NCI-H524 (cell line): ENCODE data around the gene C5orf63.
A peak's percentile ranks its signal among the peaks of the same experiment; 100 is the strongest.

Source experiments
- DNase-seq, 2 experiments: peaks; one replicate each; lab custom pipeline; 2025; lab: John Stamatoyannopoulos, UW

The C5orf63 gene

GRCh38 chr5:127072861-127073846 is at the start of gene C5orf63:
Gene C5orf63, minus strand, starts transcription at chr5:127073502. Its CDS starts 14,507 bp downstream, at chr5:127058995.
- peak; percentile 59 to 74 for DNase-seq

- DNase-seq, result no peak
These were observed 39.1 kb upstream of the C5orf63 start for GRCh38 chr5:127112347-127112864.

- DNase-seq, result no peak
These were observed 37.8 kb upstream of the C5orf63 start for GRCh38 chr5:127111112-127111511.

GRCh38 chr5:127108624-127109260 is 35.4 kb upstream of the C5orf63 start:
- DNase-seq, result peak in 1 of 2 experiments; percentile 8

GRCh38 chr5:127101935-127102334 is 28.6 kb upstream of the C5orf63 start:
- DNase-seq, result no peak

- DNase-seq, result peak; percentile 79 to 87
These were observed 28.2 kb upstream of the C5orf63 start for GRCh38 chr5:127101533-127101932.

GRCh38 chr5:127098241-127098640 is 24.9 kb upstream of the C5orf63 start:
- no peak for DNase-seq

- DNase-seq, result no peak
These were observed 24.0 kb upstream of the C5orf63 start for GRCh38 chr5:127097278-127097677.

GRCh38 chr5:127096328-127096993 is 23.2 kb upstream of the C5orf63 start:
- no peak for DNase-seq

GRCh38 chr5:127094161-127094814 is 21.0 kb upstream of the C5orf63 start:
- DNase-seq, result no peak

- DNase-seq, result peak in 1 of 2 experiments; percentile 72
These were observed 19.4 kb upstream of the C5orf63 start for GRCh38 chr5:127092690-127093089.

- no peak for DNase-seq
These were observed 15.9 kb upstream of the C5orf63 start for GRCh38 chr5:127089191-127089590.

- no peak for DNase-seq
These were observed 14.9 kb upstream of the C5orf63 start for GRCh38 chr5:127088251-127088650.

GRCh38 chr5:127086589-127086988 is 13.3 kb upstream of the C5orf63 start:
- no peak for DNase-seq

GRCh38 chr5:127085796-127086195 is 12.5 kb upstream of the C5orf63 start:
- DNase-seq, result no peak

GRCh38 chr5:127085371-127085770 is 12.1 kb upstream of the C5orf63 start:
- no peak for DNase-seq

- no peak for DNase-seq
These were observed 11.4 kb upstream of the C5orf63 start for GRCh38 chr5:127084656-127085055.

GRCh38 chr5:127083711-127084110 is 10.4 kb upstream of the C5orf63 start:
- DNase-seq, result peak in 1 of 2 experiments; percentile 3

- peak; percentile 77 to 91 for DNase-seq
These were observed 6.7 kb upstream of the C5orf63 start for GRCh38 chr5:127079994-127080491.

GRCh38 chr5:127077366-127077765 is 4.1 kb upstream of the C5orf63 start:
- no peak for DNase-seq
